K562 (cell line): ENCODE data around the gene GIMAP7. TPM values are rescaled to one million over a fixed set of nuclear protein-coding genes. Genes with fewer than 3 reads are reported as not detected.

Experiments used
- ATAC-seq: fragments of 200-7000 bp; cut with Tn5 transposase; 3 replicates; pipeline ENCODE4 v1.9.1; 2020; ENCODE audit warnings: moderate library complexity
- BruUV-seq: library from RNA; stranded (reverse); fragments of 400-500 nt; replicated peaks from 2 replicates; lab custom pipeline; 2021; lab: Mats Ljungman, UMichigan
- CTCF ChIA-PET: fragments of 300-600 bp; formaldehyde crosslinking; extraction: SDS; loops from one replicate; lab custom pipeline; 2021; ENCODE audit warnings: low intra/inter-chr PET ratio; lab: Yijun Ruan, JAX
- POLR2A ChIA-PET: fragments of 300-600, 350-650 bp; sonication (Branson Sonifier 250); formaldehyde crosslinking; extraction: SDS; loops from one replicate; lab custom pipeline; 2021; ENCODE audit warnings: antibody characterized with exemption, inconsistent platforms; lab: Yijun Ruan, JAX
- DNase-seq, 4 experiments: peaks; one replicate each; pipeline versions ENCODE4 v3.0.0 to v3.0.0-alpha.2; 2011 to 2018; ENCODE audit warnings: low spot score in 3 of 4, mixed read lengths in 3 of 4; ENCODE audit errors: extremely low read depth in 1 of 4
- FAIRE-seq: peaks from 2 replicates; lab custom pipeline; 2011; peaks lifted over from hg19 to GRCh38; lab: Jason Lieb, UNC
- H2AFZ ChIP-seq: 2 replicates; pipeline ENCODE4 v1.6.0; 2011; ENCODE audit warnings: low read depth, low read length, control low read depth, inconsistent platforms
- H3K27ac ChIP-seq: fragments of 200-600 bp; 3 replicates; pipeline ENCODE4 v1.8.0; 2011; ENCODE audit warnings: low read depth, mild to moderate bottlenecking, control low read depth, inconsistent platforms, low read length, moderate library complexity, mixed read lengths; ENCODE audit errors: extremely low read depth
- H3K27me3 ChIP-seq, 2 experiments: fragments of 300-600 bp in 1 of 2; 2 replicates in 1 of 2; 3 replicates in 1 of 2; pipeline versions ENCODE4 v1.6.0 to v1.8.0; 2011; ENCODE audit warnings: inconsistent platforms in 2 of 2, low read length in 2 of 2, mild to moderate bottlenecking in 1 of 2, mixed read lengths in 1 of 2, moderate library complexity in 1 of 2; ENCODE audit not compliant: control insufficient read depth in 2 of 2, insufficient read depth in 2 of 2
- H3K36me3 ChIP-seq: fragments of 300-600 bp; 3 replicates; pipeline ENCODE4 v1.8.0; 2011; ENCODE audit warnings: mild to moderate bottlenecking, low read length, inconsistent platforms; ENCODE audit not compliant: control insufficient read depth, insufficient read depth
- H3K4me1 ChIP-seq, 2 experiments: fragments of 200-600 bp in 1 of 2; replicated peaks in 1 of 2; 2 replicates in 1 of 2; 3 replicates in 1 of 2; pipeline versions ENCODE4 v1.5.1 to v1.8.0; 2011; ENCODE audit warnings: inconsistent platforms in 2 of 2, low read length in 2 of 2, mild to moderate bottlenecking in 1 of 2, mixed read lengths in 1 of 2, moderate library complexity in 1 of 2; ENCODE audit not compliant: control insufficient read depth in 2 of 2, insufficient read depth in 2 of 2
- H3K4me2 ChIP-seq: 2 replicates; pipeline ENCODE4 v1.6.1; 2011; ENCODE audit warnings: low read length, control low read depth, inconsistent platforms, mixed read lengths; ENCODE audit not compliant: insufficient read depth
- H3K4me3 ChIP-seq: fragments of 200-600 bp; sonication (generic), shearing (Covaris generic); 2 replicates; pipeline ENCODE4 v1.5.1; 2016; ENCODE audit warnings: control low read depth, inconsistent platforms
- H3K79me2 ChIP-seq: fragments of 200-600 bp; 3 replicates; pipeline ENCODE4 v1.8.0; 2011; ENCODE audit warnings: low read length, inconsistent platforms; ENCODE audit not compliant: control insufficient read depth, insufficient read depth
- H3K9ac ChIP-seq, 2 experiments: 2 replicates each; pipeline versions ENCODE4 v1.6.0 to v1.6.1; 2011; ENCODE audit warnings: low read depth in 2 of 2, low read length in 2 of 2, control low read depth in 1 of 2, inconsistent platforms in 1 of 2, mild to moderate bottlenecking in 1 of 2, mixed read lengths in 1 of 2; ENCODE audit not compliant: insufficient read depth in 1 of 2
- H3K9me1 ChIP-seq: one replicate; pipeline ENCODE4 v1.6.0; 2011; ENCODE audit warnings: inconsistent platforms, mild to moderate bottlenecking, low read length, moderate library complexity; ENCODE audit not compliant: control insufficient read depth, insufficient read depth
- H3K9me3 ChIP-seq: replicated peaks from 2 replicates; pipeline ENCODE4 v1.5.1; 2011; ENCODE audit warnings: low read depth, low read length, inconsistent platforms; ENCODE audit not compliant: control insufficient read depth, insufficient read depth
- H4K20me1 ChIP-seq: replicated peaks from 2 replicates; pipeline ENCODE4 v1.6.1; 2011; ENCODE audit warnings: low read length, inconsistent platforms, mixed read lengths; ENCODE audit not compliant: control insufficient read depth, insufficient read depth
- CSDE1 ChIP-seq, 2 experiments: fragments of 450-650 bp; IDR thresholded peaks; 2 replicates each; pipeline ENCODE4 v1.6.1; 2016; ENCODE audit warnings: mild to moderate bottlenecking in 1 of 2
- DPF2 ChIP-seq: fragments of 450-650 bp; IDR thresholded peaks from 2 replicates; pipeline ENCODE4 v1.6.1; 2016
- FOS ChIP-seq: IDR thresholded peaks from 3 replicates; pipeline ENCODE4 v1.6.1; 2011; ENCODE audit not compliant: insufficient read length; ENCODE audit errors: extremely low read depth
- FOXP4 ChIP-seq: sonication (generic); formaldehyde crosslinking; IDR thresholded peaks from 2 replicates; pipeline ENCODE4 v1.8.0; 2022; ENCODE audit warnings: mild to moderate bottlenecking, missing genetic modification reagents, borderline replicate concordance
- MTF1 ChIP-seq: fragments of 250-450 bp; sonication (Bioruptor Pico); IDR thresholded peaks from 2 replicates; pipeline ENCODE4 v1.9.0; 2021; ENCODE audit warnings: moderate library complexity, mild to moderate bottlenecking, inconsistent platforms, borderline replicate concordance
- MXI1 ChIP-seq: IDR thresholded peaks from 2 replicates; pipeline ENCODE4 v1.6.1; 2011; ENCODE audit warnings: low read depth, mild to moderate bottlenecking, improper control_type of control experiment, low read length
- POLR2AphosphoS2 ChIP-seq: IDR thresholded peaks from 2 replicates; pipeline ENCODE4 v1.6.1; 2012; ENCODE audit warnings: low read length, improper control_type of control experiment
- SAFB ChIP-seq: fragments of 200-400 bp; formaldehyde crosslinking; IDR thresholded peaks from 2 replicates; pipeline ENCODE4 v1.6.1; 2017; ENCODE audit warnings: low read depth, low read length, borderline replicate concordance
- TARDBP ChIP-seq: fragments of 450-650 bp; IDR thresholded peaks from 2 replicates; pipeline ENCODE4 v1.6.1; 2016
- ZBTB43 ChIP-seq: sonication (generic); formaldehyde crosslinking; IDR thresholded peaks from 2 replicates; pipeline ENCODE4 v1.8.0; 2023; ENCODE audit warnings: mild to moderate bottlenecking, missing genetic modification reagents
- WGBS: fragments of 100-300 bp; shearing (Covaris generic); methylation state at CpG from one replicate; pipeline ENCODE4 v1.1.6; 2016; ENCODE audit warnings: low coverage, mixed read lengths; ENCODE audit not compliant: insufficient coverage; ENCODE audit errors: missing lambda C conversion rate; 5-methylcytosine and 5-hydroxymethylcytosine counted together
- in situ Hi-C: fragments of 300-500 bp; cut with MboI; formaldehyde crosslinking; loops from 4 replicates; pipeline ENCODE4 v1.15.0; 2018; ENCODE audit warnings: inconsistent platforms, mixed read lengths
- intact Hi-C: fragments of 100-400 bp; cut with micrococcal nuclease; formaldehyde crosslinking; loops from 2 replicates; pipeline ENCODE4 v1.14.2; 2022
- polyA plus RNA-seq, 8 experiments: library from polyadenylated mRNA; depleted of rRNA in 4 of 8; stranded (reverse) in 5 of 8; unstranded in 3 of 8; fragments of >200 nt; fragmentation: Nextera tagmentation in 2 of 8; fragmentation: Illumina TruSeq in 1 of 8; extraction: Ambion mirVana in 2 of 8; extraction: Trizol in 1 of 8; gene quantifications; 2 replicates each; pipeline versions ENCODE4 v1.2.1 to v1.2.3, GENCODE V29; 2011 to 2014; ENCODE audit warnings: inconsistent platforms in 1 of 8, missing spikeins in 1 of 8
- total RNA-seq, 7 experiments: library from RNA; depleted of rRNA in 6 of 7; stranded (reverse); fragments of >200 nt in 6 of 7; fragmentation: Illumina TruSeq in 2 of 7; extraction: Trizol in 2 of 7; gene quantifications; 2 replicates each; pipeline versions ENCODE4 v1.2.1 to v1.2.3, GENCODE V29; 2011 to 2021; ENCODE audit warnings: low replicate concordance in 1 of 7

The GIMAP7 gene
- total and polyA plus RNA-seq, 9 of the 15 experiments (the other 6 are each of a cell fraction or from before 2014, with no cell fraction given): 0.42 TPM; not detected in 8

GRCh38 chr7:150562919-150563318, 48.2 kb downstream of the GIMAP7 start:
- ChIA-PET POLR2A (interaction anchor here (0.6 to 1.2 kb wide), 2 partner anchors 10 to 76 kb away, joined by 5 to 6 read pairs; no protein-coding TSS in a partner anchor), CTCF (no interaction called here)
- Histone ChIP-seq H3K9ac (no peak overlapping the region), H3K9me3 (0 out of 2 replicates have a peak, but pooled peaks cover 2% of the 10 kb centered on the region), H3K4me1 (no peaks in the 10 kb centered on the region), H3K9me1 (no peaks in the 10 kb centered on the region), H4K20me1 (no peaks in the 10 kb centered on the region), H3K4me3 (no peak overlapping the region), H2AFZ (no peak overlapping the region), H3K36me3 (no peaks in the 10 kb centered on the region), H3K27me3 (peaks cover 0 to 9% of the 10 kb centered on the region in 2 experiments; a peak in 2 of 5 replicates), H3K79me2 (no peaks in the 10 kb centered on the region), H3K27ac (no peak overlapping the region), H3K4me2 (no peak overlapping the region)
- intact Hi-C loops (no loop called here), in situ Hi-C loops (no loop called here)
- TF ChIP-seq CSDE1 (IDR thresholded peaks at IDR 0.05) (no peak), MTF1 (CRISPR knock-in tag) (no peak), TARDBP (no peak), MXI1 (no peak), POLR2AphosphoS2 (no peak), FOXP4 (CRISPR knock-in tag) (no peak), DPF2 (no peak), SAFB (no peak), ZBTB43 (CRISPR knock-in tag) (no peak), FOS (no peak)
- ATAC-seq (no peak), FAIRE-seq (no peak), DNase-seq (no peak)
- 0% methylated on average over 2 of the region's 2 CpGs for WGBS
- BruUV-seq: no TSS peak
